Measurements from ENCODE around the gene ACSL1.

The ACSL1 gene

DNA sequence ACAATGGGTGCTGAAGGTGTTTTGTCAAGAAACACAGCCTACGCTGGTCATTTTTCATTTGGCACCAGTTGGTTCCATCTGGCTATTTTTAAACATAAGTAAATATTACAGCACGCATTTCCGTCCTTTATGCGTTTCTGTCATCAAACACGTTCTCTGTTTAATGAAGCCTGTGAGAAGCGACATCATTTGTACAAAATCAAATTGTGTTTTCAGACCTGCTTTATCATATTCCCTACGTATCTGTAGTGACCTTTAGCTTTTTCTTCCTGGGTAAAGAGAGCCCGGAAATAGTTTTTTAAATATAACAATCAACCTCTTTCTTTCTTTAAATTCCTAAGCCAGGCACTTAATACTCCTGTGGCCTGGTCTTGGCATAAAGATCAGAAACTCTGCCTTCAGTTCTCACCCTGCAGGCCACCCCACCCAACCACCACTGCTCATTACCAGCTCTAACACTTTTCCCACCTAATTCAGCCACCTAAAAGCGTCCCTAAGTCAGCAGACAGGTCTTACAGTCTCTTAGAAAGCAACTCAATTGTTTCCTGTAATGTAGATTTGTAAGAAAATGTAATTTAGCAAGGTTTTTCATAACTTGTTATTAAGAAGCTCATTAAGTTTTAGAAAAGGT is 30.4 kb downstream of the ACSL1 start:
- TF ChIP-seq, protein P1, sequence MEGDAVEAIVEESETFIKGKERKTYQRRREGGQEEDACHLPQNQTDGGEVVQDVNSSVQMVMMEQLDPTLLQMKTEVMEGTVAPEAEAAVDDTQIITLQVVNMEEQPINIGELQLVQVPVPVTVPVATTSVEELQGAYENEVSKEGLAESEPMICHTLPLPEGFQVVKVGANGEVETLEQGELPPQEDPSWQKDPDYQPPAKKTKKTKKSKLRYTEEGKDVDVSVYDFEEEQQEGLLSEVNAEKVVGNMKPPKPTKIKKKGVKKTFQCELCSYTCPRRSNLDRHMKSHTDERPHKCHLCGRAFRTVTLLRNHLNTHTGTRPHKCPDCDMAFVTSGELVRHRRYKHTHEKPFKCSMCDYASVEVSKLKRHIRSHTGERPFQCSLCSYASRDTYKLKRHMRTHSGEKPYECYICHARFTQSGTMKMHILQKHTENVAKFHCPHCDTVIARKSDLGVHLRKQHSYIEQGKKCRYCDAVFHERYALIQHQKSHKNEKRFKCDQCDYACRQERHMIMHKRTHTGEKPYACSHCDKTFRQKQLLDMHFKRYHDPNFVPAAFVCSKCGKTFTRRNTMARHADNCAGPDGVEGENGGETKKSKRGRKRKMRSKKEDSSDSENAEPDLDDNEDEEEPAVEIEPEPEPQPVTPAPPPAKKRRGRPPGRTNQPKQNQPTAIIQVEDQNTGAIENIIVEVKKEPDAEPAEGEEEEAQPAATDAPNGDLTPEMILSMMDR (IDR thresholded peaks at IDR 0.05; ENCODE audit: extremely low read depth, missing control alignments): no peak
- DNase-seq (ENCODE audit: low spot score): no peak

- TF ChIP-seq, protein P1 (IDR thresholded peaks at IDR 0.05; ENCODE audit: extremely low read depth, missing control alignments): no peak
Measured at GRCh38 chr4:184794470-184794869, 31.3 kb downstream of the ACSL1 start.

GRCh38 chr4:184793735-184794355 is 31.9 kb downstream of the ACSL1 start:
- DNase-seq (ENCODE audit: low spot score): no peak
- TF ChIP-seq, protein P1 (IDR thresholded peaks at IDR 0.05; ENCODE audit: extremely low read depth, missing control alignments): no peak

More at GRCh38 chr4:184794470-184794869, 31.3 kb downstream of the ACSL1 start:
- DNase-seq (ENCODE audit: low spot score): no peak

- no peak for DNase-seq (ENCODE audit: low spot score)
- TF ChIP-seq, protein P1 (IDR thresholded peaks at IDR 0.05; ENCODE audit: extremely low read depth, missing control alignments): no peak
Measured at GRCh38 chr4:184792950-184793555, 32.7 kb downstream of the ACSL1 start.

DNA sequence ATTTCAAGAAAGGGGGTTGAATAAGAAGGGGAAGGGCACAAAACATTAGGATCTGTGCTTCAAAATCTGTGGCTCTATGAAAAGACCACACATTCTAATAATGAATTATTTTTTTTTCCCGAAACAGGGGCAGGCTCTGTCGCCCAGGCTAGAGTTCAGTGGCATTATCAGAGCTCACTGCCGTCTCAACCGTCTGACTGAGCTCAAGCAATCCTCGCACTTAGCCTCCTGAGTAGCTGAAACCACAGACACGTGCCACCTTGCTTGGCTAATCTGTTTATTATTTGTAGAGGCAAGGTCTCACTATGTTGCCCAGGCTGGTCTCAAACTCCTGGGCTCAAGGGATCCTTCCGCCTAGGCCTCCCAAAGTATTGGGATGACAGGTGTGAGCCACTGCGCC is 33.4 kb downstream of the ACSL1 start:
- DNase-seq (ENCODE audit: low spot score): no peak

DNA sequence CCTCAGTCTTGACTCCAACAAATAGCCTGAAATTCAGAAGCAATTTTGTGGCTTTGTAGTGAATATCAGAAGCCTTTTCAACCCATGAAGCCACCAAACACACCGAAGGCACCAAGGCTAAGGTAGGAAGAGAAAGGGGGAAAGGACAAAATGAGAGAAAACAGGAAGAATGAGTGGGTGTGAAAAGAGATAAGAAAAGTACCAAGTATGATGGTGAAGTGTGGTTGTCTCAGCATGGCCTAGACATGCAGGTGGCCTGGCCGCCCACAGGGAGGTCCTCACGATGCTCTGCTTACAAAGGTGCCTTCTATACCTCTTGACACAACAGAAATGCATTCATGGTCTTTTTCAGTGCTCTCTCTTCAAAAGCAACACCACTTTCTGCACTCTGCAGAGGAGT is 34.9 kb downstream of the ACSL1 start:
- TF ChIP-seq, protein P1 (IDR thresholded peaks at IDR 0.05; ENCODE audit: extremely low read depth, missing control alignments): no peak

More for the DNA sequence above, 33.4 kb downstream of the ACSL1 start:
- TF ChIP-seq, protein P1 (IDR thresholded peaks at IDR 0.05; ENCODE audit: extremely low read depth, missing control alignments): no peak

More for the DNA sequence above, 34.9 kb downstream of the ACSL1 start:
- DNase-seq (ENCODE audit: low spot score): no peak

Measured in GM20000 (cell line).